ENCODE results near the gene SMCHD1. TPM values are rescaled to one million over a fixed set of nuclear protein-coding genes. Genes with fewer than 3 reads are reported as not detected.

The SMCHD1 gene
- 43.0 and 44.2 TPM in 2 replicates for total RNA-seq

DNA sequence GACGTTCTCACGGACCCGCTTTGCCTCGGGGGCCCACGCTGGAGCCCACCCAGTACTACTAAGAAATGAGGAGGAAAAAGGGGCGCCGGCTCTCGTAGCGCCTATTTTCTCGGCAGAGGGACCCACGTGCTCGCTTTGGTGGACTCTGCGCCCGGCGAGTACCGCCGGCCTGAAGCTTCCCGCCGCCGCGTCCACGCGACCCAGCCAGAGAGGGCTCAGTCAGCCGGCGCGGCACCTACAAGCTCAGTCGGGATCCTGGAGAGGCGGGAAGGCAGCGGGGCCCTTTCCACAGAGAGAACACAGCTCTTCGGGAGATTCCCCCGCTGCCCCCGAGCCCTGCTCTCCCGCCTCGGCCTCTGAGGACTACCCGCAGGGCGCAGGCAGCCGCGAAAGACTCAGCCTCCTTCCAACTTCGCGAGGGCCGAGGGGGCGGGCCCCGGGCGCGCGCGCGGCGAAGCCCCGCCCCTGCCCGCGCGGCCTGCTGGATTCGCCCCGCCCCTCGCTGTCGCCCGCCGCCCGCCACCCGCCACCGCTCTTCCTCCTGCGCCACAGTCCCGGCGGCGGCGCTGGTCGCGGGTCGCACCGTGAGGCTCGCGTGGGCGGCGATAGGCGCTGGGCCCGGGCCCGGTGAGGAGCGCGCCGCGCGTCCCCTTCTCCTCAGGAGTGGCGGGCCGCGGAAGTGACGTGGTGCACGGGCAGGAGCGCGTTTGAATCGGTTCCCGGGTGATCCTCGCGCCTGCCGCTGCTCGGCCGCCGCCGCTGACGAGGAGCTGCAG lies at the start of gene SMCHD1:
SMCHD1 (plus strand) TSS at position 549 of the 776 bp plus-strand sequence. CDS start 350 bp downstream, outside the sequence.
- peak; percentile 43 to 82 for DNase-seq (ENCODE audit: low read depth in 2 of 2)

- peak in 1 of 2 donors; percentile 10 for DNase-seq (ENCODE audit: low read depth in 2 of 2)
Observed at GRCh38 chr18:2606335-2606734, 49.2 kb upstream of the SMCHD1 start.

GRCh38 chr18:2609604-2610003 lies 45.9 kb upstream of the SMCHD1 start:
- no peak for DNase-seq (ENCODE audit: low read depth in 2 of 2)

GRCh38 chr18:2610549-2610948 lies 45.0 kb upstream of the SMCHD1 start:
- DNase-seq (ENCODE audit: low read depth in 2 of 2), result no peak

GRCh38 chr18:2612996-2613395 lies 42.5 kb upstream of the SMCHD1 start:
- no peak for DNase-seq (ENCODE audit: low read depth in 2 of 2)

- no peak for DNase-seq (ENCODE audit: low read depth in 2 of 2)
Observed at GRCh38 chr18:2617401-2617998, 38.0 kb upstream of the SMCHD1 start.

- DNase-seq (ENCODE audit: low read depth in 2 of 2), result no peak
Observed at GRCh38 chr18:2618009-2618408, 37.5 kb upstream of the SMCHD1 start.

DNA sequence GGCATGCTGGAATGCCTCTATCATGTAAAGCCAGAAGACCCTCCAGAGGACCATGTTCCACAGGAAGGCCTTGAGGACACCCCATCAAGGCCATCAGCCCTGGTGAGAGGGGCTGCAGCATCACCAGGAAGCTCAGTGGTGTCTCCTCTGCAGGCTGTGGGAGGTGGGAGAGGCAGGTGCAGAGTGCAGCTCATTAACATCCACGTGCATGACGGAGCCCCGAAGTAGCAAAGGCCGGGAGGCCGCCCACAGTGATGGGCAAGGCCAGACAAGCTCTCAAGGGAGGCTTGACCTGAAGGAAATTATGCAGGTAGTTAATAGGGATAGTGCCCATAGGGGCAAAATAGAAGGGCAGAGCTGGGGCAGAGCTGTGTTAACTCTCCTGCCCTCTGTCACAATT lies 30.3 kb upstream of the SMCHD1 start:
- DNase-seq (ENCODE audit: low read depth in 2 of 2), result no peak

DNA sequence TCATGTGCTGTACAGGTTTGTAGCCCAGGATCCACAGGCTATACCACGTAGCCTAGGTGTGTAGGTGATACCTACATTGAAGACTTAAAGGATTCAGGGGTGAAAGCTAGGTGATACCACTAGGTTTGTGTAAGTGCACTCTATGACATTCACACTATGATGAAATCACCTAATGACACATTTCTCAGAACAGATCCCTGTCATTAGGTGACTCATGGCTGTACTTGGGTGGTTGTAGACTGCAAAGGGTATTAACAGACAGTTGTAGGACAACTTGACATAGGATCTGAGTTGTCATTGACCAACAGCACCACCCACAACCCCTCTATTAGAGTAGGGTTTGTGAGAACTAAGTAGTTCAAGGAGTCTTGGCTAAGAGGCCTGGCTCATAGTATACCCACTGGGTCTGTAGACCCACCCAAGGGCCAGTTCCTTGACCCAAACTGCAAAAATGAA lies 27.7 kb upstream of the SMCHD1 start:
- DNase-seq (ENCODE audit: low read depth in 2 of 2), result no peak

GRCh38 chr18:2629003-2629402 lies 26.5 kb upstream of the SMCHD1 start:
- no peak for DNase-seq (ENCODE audit: low read depth in 2 of 2)

DNA sequence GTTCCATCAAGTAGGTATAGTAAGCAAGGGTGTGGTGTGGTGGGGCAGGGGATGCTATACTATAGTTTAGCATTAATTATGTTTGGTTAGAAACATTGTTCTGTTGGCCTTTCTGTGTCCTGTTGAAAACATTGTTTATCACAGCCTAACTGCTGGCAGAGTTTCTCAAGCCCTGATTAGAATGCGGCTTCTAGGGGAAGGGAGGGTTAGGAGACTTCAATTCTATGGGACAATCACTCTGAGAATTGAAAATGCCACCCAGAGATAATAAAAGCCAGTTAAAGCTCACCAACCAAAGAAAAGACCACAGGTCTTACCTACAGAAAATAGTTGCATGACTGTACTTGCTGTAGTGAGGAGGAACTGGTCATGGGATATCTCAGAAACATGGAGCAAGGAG lies 19.9 kb upstream of the SMCHD1 start:
- DNase-seq (ENCODE audit: low read depth in 2 of 2), result no peak

DNA sequence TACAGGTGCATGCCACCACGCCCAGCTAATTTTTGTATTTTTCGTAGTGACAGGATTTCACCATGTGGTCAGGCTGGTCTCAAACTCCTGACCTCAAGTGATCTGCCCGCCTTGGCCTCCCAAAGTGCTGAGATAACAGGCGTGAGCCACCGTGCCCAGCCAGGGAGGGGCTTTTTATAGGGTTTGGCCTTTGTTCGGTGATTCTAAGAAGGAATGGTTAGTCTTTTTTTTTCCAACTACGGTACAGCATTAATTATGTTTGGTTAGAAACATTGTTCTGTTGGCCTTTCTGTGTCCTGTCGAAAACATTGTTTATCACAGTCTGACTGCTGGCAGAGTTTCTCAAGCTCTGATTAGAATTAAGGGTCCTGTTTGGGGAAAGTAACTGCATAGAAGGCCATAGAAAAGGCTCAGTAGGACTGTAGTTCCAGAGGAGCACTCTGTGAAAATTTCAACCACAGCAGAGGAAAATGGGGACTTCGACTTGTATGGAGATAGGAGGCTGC lies 19.3 kb upstream of the SMCHD1 start:
- no peak for DNase-seq (ENCODE audit: low read depth in 2 of 2)

DNA sequence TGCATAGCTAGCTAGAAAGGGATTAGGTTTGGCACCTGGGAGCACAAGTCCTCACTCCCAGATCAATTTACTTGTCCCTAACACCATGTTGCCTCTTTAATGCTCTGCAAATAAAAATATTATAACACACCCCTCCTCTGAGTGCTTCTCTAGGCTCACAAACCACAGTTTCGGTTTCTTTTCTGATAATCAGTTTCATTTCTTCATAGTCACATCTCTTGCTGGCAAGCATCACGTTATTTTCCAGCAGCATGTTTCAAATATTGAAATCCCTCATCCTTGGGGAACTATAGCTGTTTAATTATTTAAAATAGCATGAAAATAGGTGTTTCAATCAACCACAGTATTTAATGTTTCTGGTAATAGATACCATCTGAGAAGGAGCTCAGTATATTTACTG lies 13.9 kb upstream of the SMCHD1 start:
- DNase-seq (ENCODE audit: low read depth in 2 of 2), result no peak

DNA sequence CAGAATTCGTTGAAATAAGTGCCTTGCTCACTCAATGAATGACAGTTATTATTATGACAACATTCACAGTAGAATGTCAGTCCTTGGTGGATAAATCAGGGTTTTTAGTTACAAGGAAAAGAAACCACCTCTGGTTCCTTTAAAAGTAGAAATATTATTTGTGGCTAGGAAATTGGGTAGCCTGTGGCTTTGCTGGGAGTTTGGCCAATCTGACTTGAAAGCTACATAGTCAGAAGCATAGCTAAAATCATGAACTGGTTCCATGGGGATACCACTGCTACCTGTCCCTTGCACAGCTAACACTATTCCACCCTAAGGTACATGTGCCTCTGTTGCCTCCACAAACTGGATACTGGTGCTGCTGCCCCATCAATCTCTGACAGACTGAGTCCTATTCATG lies 12.8 kb upstream of the SMCHD1 start:
- no peak for DNase-seq (ENCODE audit: low read depth in 2 of 2)

DNA sequence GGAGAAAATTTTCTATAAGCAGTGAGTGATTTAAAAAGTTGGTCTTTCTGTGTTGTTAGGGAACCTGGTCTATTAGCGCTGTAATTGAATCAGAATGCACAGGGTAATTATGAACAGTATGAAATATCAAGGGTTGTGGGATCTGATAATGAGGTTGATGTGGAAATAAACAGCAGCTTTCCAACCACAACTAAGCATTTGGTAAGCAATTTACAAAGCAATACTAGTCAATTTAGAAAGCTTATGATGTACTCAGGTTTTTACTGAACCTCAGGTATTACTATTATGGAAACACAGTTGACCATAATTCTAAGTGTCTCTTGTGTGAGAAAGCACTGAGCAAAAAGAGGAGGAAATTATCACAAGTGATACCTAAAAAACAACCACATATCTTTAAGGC lies 11.0 kb upstream of the SMCHD1 start:
- DNase-seq (ENCODE audit: low read depth in 2 of 2), result no peak

DNA sequence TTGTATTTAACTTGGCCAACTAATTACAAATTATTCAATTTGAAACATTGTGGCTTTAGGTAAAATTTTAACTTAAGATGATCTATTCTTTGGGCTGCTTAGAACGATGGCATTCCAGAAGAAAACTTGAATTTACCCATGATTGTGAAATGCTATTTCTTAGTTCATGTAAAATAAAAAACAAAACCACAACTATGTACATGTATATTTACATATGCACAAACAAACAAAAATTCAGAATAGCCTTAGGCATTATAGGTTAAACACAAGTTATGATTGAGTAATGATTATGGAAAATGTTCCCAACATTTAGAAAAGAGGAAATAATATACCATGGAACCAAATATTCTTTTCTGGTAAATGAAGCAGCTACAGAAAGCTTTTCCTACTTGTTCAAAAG lies 3.5 kb upstream of the SMCHD1 start:
- no peak for DNase-seq (ENCODE audit: low read depth in 2 of 2)

GRCh38 chr18:2653467-2653866 lies 2.1 kb upstream of the SMCHD1 start:
- no peak for DNase-seq (ENCODE audit: low read depth in 2 of 2)

- no peak for DNase-seq (ENCODE audit: low read depth in 2 of 2)
Observed at GRCh38 chr18:2654169-2654927, 1.2 kb upstream of the SMCHD1 start.

DNA sequence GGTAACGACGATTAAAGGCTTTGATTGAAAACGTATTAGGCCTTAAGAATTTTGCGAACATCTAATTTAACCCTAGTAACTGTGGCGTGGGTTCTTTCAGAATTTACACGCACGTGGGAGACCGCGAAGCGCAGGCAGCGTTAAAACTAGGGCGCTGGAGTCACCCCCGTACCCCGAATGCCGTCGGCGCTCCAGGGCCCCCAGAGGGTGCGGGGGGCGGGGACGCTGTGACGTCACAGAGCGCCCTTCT lies 673 bp upstream of the SMCHD1 start:
- no peak for DNase-seq (ENCODE audit: low read depth in 2 of 2)

- DNase-seq (ENCODE audit: low read depth in 2 of 2), result no peak
Observed at GRCh38 chr18:2655954-2656236, 369 bp downstream of the SMCHD1 start.

DNA sequence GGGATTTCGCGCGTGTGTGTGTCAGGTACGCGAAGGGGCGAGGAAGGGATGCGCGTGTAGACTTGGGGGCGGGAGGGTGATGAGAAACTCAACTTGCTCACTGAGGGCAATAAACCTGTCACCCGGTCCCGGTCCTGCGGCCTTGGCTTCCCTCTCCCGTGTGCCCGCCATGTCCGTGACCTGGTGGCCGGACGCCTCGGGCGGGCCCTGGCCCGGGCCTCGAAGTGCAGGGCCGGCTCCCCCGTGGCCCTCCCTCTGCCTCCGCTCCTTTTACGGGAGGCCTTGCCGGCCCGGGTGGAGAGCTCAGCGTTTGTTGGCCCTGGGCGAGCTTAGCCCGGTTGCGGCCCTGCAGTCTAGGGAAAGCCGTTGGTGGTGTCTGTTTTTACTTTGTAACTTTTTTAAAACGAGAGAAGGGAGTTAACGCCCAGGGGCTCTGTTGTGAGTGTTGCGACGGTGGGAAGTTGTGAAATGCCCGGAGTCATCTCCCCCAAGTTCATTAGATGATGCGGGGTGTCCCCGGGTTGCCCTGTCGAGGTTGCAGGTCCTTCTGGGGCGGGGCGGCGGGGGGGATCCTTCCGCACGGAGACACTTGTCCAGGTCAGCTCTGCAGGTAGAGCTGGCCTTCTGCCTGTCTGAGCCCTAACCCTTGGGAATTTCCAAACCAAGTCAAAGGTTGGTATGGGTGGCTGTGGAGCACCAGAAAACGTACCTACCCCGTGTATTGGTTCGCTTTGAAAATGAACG lies 883 bp downstream of the SMCHD1 start:
- peak in 1 of 2 donors; percentile 54 for DNase-seq (ENCODE audit: low read depth in 2 of 2)

DNA sequence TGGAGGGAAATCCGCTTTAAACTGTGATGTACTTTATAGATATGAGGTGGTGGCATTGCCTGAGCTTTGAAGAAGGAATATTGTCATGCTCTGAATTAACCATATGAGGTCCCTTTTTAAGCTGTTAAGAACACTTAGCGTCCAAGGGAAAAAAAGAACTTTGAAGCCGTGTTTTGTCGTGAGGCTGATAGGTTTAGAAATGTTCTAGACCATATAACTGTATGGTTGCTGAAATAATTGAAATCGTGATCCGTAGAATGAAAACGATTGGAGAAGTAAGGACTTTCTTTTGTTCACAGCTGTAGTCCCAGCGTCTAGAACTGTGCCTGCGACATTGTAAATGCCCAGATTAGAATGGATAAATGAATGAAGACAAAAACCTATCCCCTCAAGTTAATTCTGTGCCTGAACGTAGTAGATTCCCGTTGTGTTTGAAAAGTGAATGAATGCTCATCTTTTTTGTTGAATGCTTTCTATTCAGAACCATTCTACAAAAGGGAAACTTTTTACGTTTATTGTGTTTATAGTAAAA lies 1.5 kb downstream of the SMCHD1 start:
- DNase-seq (ENCODE audit: low read depth in 2 of 2), result peak in 1 of 2 donors; percentile 5

All from dermis microvascular lymphatic vessel endothelial cell (primary cell).